ENCODE results near the gene PYGB. TPM values are rescaled to one million over a fixed set of nuclear protein-coding genes. Genes with fewer than 3 reads are reported as not detected.
"Not testable (repeated sequence)": the region's sequence is repeated elsewhere in the genome, so short reads cannot be mapped to it uniquely, and the experiment has no call there.

The PYGB gene
- total RNA-seq, 1 donor from 2014 or later = 20.9 TPM

- no peaks in the 10 kb centered on the region for H3K27me3 ChIP-seq (ENCODE audit: control insufficient read depth in 3 of 3, insufficient read depth in 3 of 3, low read length in 3 of 3)
- H3K9ac ChIP-seq (ENCODE audit: low read depth in 1 of 3, low read length in 3 of 3) = no peak overlapping the region
- H3K4me3 ChIP-seq (ENCODE audit: low read length in 3 of 3) = no peak overlapping the region
- peaks cover 10 to 13% (median 11%) of the 10 kb centered on the region in 3 donors for H3K4me1 ChIP-seq (ENCODE audit: control insufficient read depth in 3 of 3, insufficient read depth in 3 of 3, low read length in 3 of 3)
- no peak overlapping the region for H3K27ac ChIP-seq (ENCODE audit: low read depth, low read length)
- H3K9me3 ChIP-seq (ENCODE audit: control insufficient read depth in 3 of 3, low read length in 3 of 3) = no peaks in the 10 kb centered on the region
- H3K36me3 ChIP-seq (ENCODE audit: control insufficient read depth in 3 of 3, insufficient read depth in 3 of 3, low read length in 3 of 3) = no peaks in the 10 kb centered on the region
Observed at GRCh38 chr20:25328954-25329498, 81.1 kb downstream of the PYGB start.

- not testable (repeated sequence) for H3K27me3 ChIP-seq (ENCODE audit: control insufficient read depth in 3 of 3, insufficient read depth in 3 of 3, low read length in 3 of 3); H3K4me3 ChIP-seq (ENCODE audit: low read length in 3 of 3)
Observed at GRCh38 chr20:25334972-25335371, 87.1 kb downstream of the PYGB start.

GRCh38 chr20:25336561-25337422, 88.9 kb downstream of the PYGB start:
- peaks cover 0 to 2% (median 0%) of the 10 kb centered on the region in 3 donors for H3K36me3 ChIP-seq (ENCODE audit: control insufficient read depth in 3 of 3, insufficient read depth in 3 of 3, low read length in 3 of 3)
- H3K27me3 ChIP-seq (ENCODE audit: control insufficient read depth in 3 of 3, insufficient read depth in 3 of 3, low read length in 3 of 3) = no peaks in the 10 kb centered on the region
- H3K9me3 ChIP-seq (ENCODE audit: control insufficient read depth in 3 of 3, low read length in 3 of 3) = no peaks in the 10 kb centered on the region
- no peak overlapping the region for H3K27ac ChIP-seq (ENCODE audit: low read depth, low read length)
- H3K4me1 ChIP-seq (ENCODE audit: control insufficient read depth in 3 of 3, insufficient read depth in 3 of 3, low read length in 3 of 3) = no peaks in the 10 kb centered on the region
- no peak overlapping the region for H3K9ac ChIP-seq (ENCODE audit: low read depth in 1 of 3, low read length in 3 of 3)
- no peak overlapping the region for H3K4me3 ChIP-seq (ENCODE audit: low read length in 3 of 3)

More at GRCh38 chr20:25334972-25335371, 87.1 kb downstream of the PYGB start:
- not testable (repeated sequence) for H3K4me1 ChIP-seq (ENCODE audit: control insufficient read depth in 3 of 3, insufficient read depth in 3 of 3, low read length in 3 of 3); H3K9me3 ChIP-seq (ENCODE audit: control insufficient read depth in 3 of 3, low read length in 3 of 3); H3K36me3 ChIP-seq (ENCODE audit: control insufficient read depth in 3 of 3, insufficient read depth in 3 of 3, low read length in 3 of 3); H3K27ac ChIP-seq (ENCODE audit: low read depth, low read length); H3K9ac ChIP-seq (ENCODE audit: low read depth in 1 of 3, low read length in 3 of 3)

- Histone ChIP-seq H3K27ac (ENCODE audit: low read depth, low read length) (no peak overlapping the region), H3K27me3 (ENCODE audit: control insufficient read depth in 3 of 3, insufficient read depth in 3 of 3, low read length in 3 of 3) (no peaks in the 10 kb centered on the region), H3K9me3 (ENCODE audit: control insufficient read depth in 3 of 3, low read length in 3 of 3) (no peaks in the 10 kb centered on the region), H3K36me3 (ENCODE audit: control insufficient read depth in 3 of 3, insufficient read depth in 3 of 3, low read length in 3 of 3) (peaks cover 0 to 2% (median 0%) of the 10 kb centered on the region in 3 donors), H3K4me3 (ENCODE audit: low read length in 3 of 3) (no peak overlapping the region), H3K9ac (ENCODE audit: low read depth in 1 of 3, low read length in 3 of 3) (no peak overlapping the region), H3K4me1 (ENCODE audit: control insufficient read depth in 3 of 3, insufficient read depth in 3 of 3, low read length in 3 of 3) (peaks cover 0 to 4% (median 0%) of the 10 kb centered on the region in 3 donors)
Observed at GRCh38 chr20:25338112-25339023, 90.5 kb downstream of the PYGB start.

- Histone ChIP-seq H3K27ac (ENCODE audit: low read depth, low read length) (no peak overlapping the region), H3K4me1 (ENCODE audit: control insufficient read depth in 3 of 3, insufficient read depth in 3 of 3, low read length in 3 of 3) (peaks cover 0 to 4% (median 0%) of the 10 kb centered on the region in 3 donors), H3K9ac (ENCODE audit: low read depth in 1 of 3, low read length in 3 of 3) (no peak overlapping the region), H3K4me3 (ENCODE audit: low read length in 3 of 3) (no peak overlapping the region), H3K36me3 (ENCODE audit: control insufficient read depth in 3 of 3, insufficient read depth in 3 of 3, low read length in 3 of 3) (peaks cover 0 to 2% (median 0%) of the 10 kb centered on the region in 3 donors), H3K27me3 (ENCODE audit: control insufficient read depth in 3 of 3, insufficient read depth in 3 of 3, low read length in 3 of 3) (no peaks in the 10 kb centered on the region), H3K9me3 (ENCODE audit: control insufficient read depth in 3 of 3, low read length in 3 of 3) (no peaks in the 10 kb centered on the region)
Observed at GRCh38 chr20:25339608-25340007, 91.7 kb downstream of the PYGB start.

GRCh38 chr20:25340380-25340779, 92.5 kb downstream of the PYGB start:
- peaks cover 0 to 4% (median 0%) of the 10 kb centered on the region in 3 donors for H3K4me1 ChIP-seq (ENCODE audit: control insufficient read depth in 3 of 3, insufficient read depth in 3 of 3, low read length in 3 of 3)
- H3K27me3 ChIP-seq (ENCODE audit: control insufficient read depth in 3 of 3, insufficient read depth in 3 of 3, low read length in 3 of 3) = no peaks in the 10 kb centered on the region
- no peak overlapping the region for H3K4me3 ChIP-seq (ENCODE audit: low read length in 3 of 3)
- H3K27ac ChIP-seq (ENCODE audit: low read depth, low read length) = no peak overlapping the region
- H3K9me3 ChIP-seq (ENCODE audit: control insufficient read depth in 3 of 3, low read length in 3 of 3) = no peaks in the 10 kb centered on the region
- no peak overlapping the region for H3K9ac ChIP-seq (ENCODE audit: low read depth in 1 of 3, low read length in 3 of 3)
- peaks cover 0 to 2% (median 0%) of the 10 kb centered on the region in 3 donors for H3K36me3 ChIP-seq (ENCODE audit: control insufficient read depth in 3 of 3, insufficient read depth in 3 of 3, low read length in 3 of 3)

- no peak overlapping the region for H3K4me3 ChIP-seq (ENCODE audit: low read length in 3 of 3)
- H3K4me1 ChIP-seq (ENCODE audit: control insufficient read depth in 3 of 3, insufficient read depth in 3 of 3, low read length in 3 of 3) = peaks cover 0 to 4% (median 0%) of the 10 kb centered on the region in 3 donors
- H3K36me3 ChIP-seq (ENCODE audit: control insufficient read depth in 3 of 3, insufficient read depth in 3 of 3, low read length in 3 of 3) = peaks cover 0 to 2% (median 0%) of the 10 kb centered on the region in 3 donors
- H3K27ac ChIP-seq (ENCODE audit: low read depth, low read length) = no peak overlapping the region
- no peaks in the 10 kb centered on the region for H3K27me3 ChIP-seq (ENCODE audit: control insufficient read depth in 3 of 3, insufficient read depth in 3 of 3, low read length in 3 of 3)
- no peaks in the 10 kb centered on the region for H3K9me3 ChIP-seq (ENCODE audit: control insufficient read depth in 3 of 3, low read length in 3 of 3)
- H3K9ac ChIP-seq (ENCODE audit: low read depth in 1 of 3, low read length in 3 of 3) = no peak overlapping the region
Observed at GRCh38 chr20:25341716-25342680, 94.1 kb downstream of the PYGB start.

- Histone ChIP-seq H3K36me3 (ENCODE audit: control insufficient read depth in 3 of 3, insufficient read depth in 3 of 3, low read length in 3 of 3) (no peaks in the 10 kb centered on the region), H3K27me3 (ENCODE audit: control insufficient read depth in 3 of 3, insufficient read depth in 3 of 3, low read length in 3 of 3) (no peaks in the 10 kb centered on the region), H3K27ac (ENCODE audit: low read depth, low read length) (no peak overlapping the region), H3K9me3 (ENCODE audit: control insufficient read depth in 3 of 3, low read length in 3 of 3) (no peaks in the 10 kb centered on the region), H3K4me3 (ENCODE audit: low read length in 3 of 3) (no peak overlapping the region), H3K4me1 (ENCODE audit: control insufficient read depth in 3 of 3, insufficient read depth in 3 of 3, low read length in 3 of 3) (peaks cover 0 to 4% (median 0%) of the 10 kb centered on the region in 3 donors), H3K9ac (ENCODE audit: low read depth in 1 of 3, low read length in 3 of 3) (no peak overlapping the region)
Observed at GRCh38 chr20:25344634-25345033, 96.7 kb downstream of the PYGB start.

- H3K27ac ChIP-seq (ENCODE audit: low read depth, low read length) = no peak overlapping the region
- H3K4me3 ChIP-seq (ENCODE audit: low read length in 3 of 3) = no peak overlapping the region
- no peaks in the 10 kb centered on the region for H3K27me3 ChIP-seq (ENCODE audit: control insufficient read depth in 3 of 3, insufficient read depth in 3 of 3, low read length in 3 of 3)
Observed at GRCh38 chr20:25345721-25346120, 97.8 kb downstream of the PYGB start.

More at GRCh38 chr20:25345721-25346120, 97.8 kb downstream of the PYGB start:
- H3K4me1 ChIP-seq (ENCODE audit: control insufficient read depth in 3 of 3, insufficient read depth in 3 of 3, low read length in 3 of 3) = peaks cover 0 to 4% (median 0%) of the 10 kb centered on the region in 3 donors
- H3K9ac ChIP-seq (ENCODE audit: low read depth in 1 of 3, low read length in 3 of 3) = no peak overlapping the region
- no peaks in the 10 kb centered on the region for H3K9me3 ChIP-seq (ENCODE audit: control insufficient read depth in 3 of 3, low read length in 3 of 3)
- H3K36me3 ChIP-seq (ENCODE audit: control insufficient read depth in 3 of 3, insufficient read depth in 3 of 3, low read length in 3 of 3) = no peaks in the 10 kb centered on the region

Data from skeletal muscle tissue (tissue), 4 donors.